Right forelimb (tissue), 1 donor: Measurements from ENCODE around the gene AMHR2.
"Not testable (repeated sequence)": the region's sequence is repeated elsewhere in the genome, so short reads cannot be mapped to it uniquely, and the experiment has no call there.

Source experiments
- DNase-seq: peaks from one replicate; pipeline ENCODE4 v3.0.0-alpha.2; 2018

The AMHR2 gene

DNA sequence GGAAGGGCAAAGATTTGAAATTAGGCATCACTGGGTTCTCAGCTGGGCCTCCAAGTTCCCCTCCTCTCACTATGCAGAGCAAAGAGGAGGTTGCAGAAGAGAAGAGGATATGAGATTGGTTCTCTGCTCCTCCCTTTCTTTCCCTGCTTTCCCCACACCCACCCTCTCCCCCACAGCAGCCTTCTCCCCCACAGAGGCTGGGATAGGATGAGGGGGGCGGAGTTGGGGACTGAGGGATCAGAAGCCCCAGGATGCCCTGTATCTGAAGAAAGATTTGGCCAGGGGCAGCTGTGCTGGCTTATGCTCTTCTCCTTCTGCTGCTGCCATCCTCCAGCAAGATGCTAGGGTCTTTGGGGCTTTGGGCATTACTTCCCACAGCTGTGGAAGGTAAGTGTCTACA is at the start of gene AMHR2:
TSS of gene AMHR2 (plus strand) at position 259 of the 400 bp plus-strand sequence. CDS start at position 339, 80 bp downstream.
- no peak for DNase-seq

DNA sequence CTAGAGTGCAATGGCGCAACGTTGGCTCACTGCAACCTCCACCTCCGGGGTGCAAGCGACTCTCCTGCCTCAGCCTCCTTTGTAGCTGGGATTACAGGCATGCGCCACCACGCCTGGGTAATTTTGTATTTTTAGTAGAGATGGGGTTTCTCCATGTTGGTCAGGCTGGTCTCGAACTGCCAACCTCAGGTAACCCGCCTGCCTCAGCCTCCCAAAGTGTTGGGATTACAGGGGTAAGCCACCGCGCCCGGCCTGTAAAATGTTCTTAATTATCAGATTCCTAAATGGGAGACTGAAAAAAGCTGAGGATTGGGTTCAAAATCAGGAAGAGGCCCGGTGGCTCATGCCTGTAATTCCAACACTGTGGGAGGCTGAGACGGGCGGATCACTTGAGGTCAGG is 49.4 kb upstream of the AMHR2 start:
- not testable (repeated sequence) for DNase-seq

GRCh38 chr12:53376747-53377146 is 46.9 kb upstream of the AMHR2 start:
- no peak for DNase-seq

GRCh38 chr12:53378222-53378621 is 45.4 kb upstream of the AMHR2 start:
- DNase-seq: no peak

- DNase-seq: no peak
Observed at GRCh38 chr12:53378724-53379388, 44.8 kb upstream of the AMHR2 start.

GRCh38 chr12:53379389-53380103 is 44.1 kb upstream of the AMHR2 start:
- DNase-seq: peak; percentile 97

DNA sequence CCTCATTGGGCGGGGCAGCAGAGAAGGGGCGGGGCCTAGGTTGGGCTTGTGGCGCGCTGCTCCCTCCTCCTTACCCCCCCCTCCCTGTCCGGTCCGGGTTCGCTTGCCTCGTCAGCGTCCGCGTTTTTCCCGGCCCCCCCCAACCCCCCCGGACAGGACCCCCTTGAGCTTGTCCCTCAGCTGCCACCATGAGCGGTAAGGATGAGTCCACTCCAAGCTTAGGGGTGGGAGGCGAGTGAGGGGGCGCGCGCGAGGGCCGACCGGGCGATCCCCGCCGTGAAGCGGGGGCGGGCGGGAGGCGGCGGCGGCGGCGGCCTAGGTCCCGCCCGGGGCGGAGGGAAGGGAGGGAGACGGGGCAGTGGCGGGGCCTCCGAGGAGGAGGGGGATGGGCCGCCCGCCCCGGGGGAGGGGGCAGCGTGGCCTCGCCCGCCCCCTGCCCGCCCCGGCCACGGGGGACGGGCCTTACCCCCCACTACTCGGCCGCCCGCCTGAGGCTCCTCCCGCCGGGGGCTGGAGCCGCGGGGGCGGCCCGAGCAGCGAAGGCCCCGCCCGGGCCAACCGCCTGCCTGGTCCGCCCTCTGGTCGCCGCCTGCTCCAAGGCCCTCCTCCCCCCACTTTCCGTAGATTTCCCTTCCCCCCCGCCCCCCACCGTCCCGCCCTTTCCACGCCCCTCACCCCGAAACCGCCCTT is 43.4 kb upstream of the AMHR2 start, which contains the start of gene SP1:
TSS of gene SP1 (plus strand) at position 73 of the 690 bp plus-strand sequence. CDS start at position 189, 116 bp downstream.
- DNase-seq: peak; percentile 100

DNA sequence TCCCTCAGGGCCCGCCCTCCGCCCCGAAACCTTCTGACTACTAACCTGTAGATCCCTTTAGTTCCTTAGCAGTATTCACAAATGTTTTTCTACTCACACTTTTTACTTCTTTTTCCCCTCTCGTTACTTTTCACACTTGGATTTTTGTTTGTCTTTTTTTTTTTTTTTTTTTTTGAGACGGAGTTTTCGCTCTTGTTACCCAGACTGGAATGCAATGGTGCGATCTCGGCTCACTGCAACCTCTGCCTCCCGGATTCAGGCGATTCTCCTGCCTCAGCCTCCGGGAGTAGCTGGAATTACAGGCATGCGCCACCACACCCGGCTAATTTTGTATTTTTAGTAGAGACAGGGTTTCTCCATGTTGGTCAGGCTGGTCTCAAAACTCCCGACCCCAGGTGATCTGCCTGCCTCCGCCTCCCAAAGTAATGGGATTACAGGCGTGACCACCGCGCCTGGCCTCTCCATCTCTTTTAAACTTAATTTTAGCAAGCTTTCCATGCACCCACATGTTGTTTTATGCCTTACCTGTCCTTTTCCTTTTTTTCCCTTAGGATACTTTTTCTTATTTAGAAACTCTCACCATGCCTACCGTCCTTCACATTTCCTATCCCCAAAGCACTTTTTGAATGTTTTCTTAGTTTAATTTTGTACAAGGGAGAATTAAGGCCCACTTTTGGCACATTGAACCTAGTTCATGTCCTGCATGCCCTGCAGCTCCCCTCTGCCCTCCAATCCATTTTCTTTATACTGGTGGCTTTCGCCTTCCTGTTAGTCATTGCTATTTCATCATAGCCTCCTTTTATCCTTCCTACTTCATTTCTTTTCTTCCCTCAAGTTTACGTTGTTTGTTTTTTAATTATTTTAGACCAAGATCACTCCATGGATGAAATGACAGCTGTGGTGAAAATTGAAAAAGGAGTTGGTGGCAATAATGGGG is 42.6 kb upstream of the AMHR2 start:
- no peak for DNase-seq

- peak; percentile 47 for DNase-seq
Observed at GRCh38 chr12:53381731-53382630, 41.7 kb upstream of the AMHR2 start.

DNA sequence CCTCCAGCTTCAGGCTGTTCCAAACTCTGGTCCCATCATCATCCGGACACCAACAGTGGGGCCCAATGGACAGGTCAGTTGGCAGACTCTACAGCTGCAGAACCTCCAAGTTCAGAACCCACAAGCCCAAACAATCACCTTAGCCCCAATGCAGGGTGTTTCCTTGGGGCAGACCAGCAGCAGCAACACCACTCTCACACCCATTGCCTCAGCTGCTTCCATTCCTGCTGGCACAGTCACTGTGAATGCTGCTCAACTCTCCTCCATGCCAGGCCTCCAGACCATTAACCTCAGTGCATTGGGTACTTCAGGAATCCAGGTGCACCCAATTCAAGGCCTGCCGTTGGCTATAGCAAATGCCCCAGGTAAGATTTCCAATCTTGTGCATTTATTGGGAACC is 40.4 kb upstream of the AMHR2 start:
- DNase-seq: no peak

GRCh38 chr12:53386381-53386780 is 37.3 kb upstream of the AMHR2 start:
- not testable (repeated sequence) for DNase-seq

DNA sequence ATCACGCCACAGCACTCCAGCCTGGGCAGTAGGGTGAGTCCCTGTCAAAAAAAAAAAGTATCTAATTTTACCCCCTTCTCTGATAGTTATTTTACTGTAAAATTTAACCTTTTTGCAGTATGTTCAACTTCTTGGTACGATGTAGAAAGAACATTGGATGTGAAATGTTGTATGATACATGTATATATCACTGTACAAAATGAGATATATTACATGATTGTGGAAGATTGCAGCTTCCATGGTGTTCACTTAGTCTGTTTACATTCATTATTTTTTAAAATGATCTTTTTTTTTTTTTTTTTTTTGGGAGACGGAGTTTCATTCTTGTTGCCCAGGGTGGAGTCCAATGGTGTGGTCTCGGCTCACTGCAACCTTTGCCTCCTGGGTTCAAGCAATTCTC is 34.7 kb upstream of the AMHR2 start:
- DNase-seq: no peak

DNA sequence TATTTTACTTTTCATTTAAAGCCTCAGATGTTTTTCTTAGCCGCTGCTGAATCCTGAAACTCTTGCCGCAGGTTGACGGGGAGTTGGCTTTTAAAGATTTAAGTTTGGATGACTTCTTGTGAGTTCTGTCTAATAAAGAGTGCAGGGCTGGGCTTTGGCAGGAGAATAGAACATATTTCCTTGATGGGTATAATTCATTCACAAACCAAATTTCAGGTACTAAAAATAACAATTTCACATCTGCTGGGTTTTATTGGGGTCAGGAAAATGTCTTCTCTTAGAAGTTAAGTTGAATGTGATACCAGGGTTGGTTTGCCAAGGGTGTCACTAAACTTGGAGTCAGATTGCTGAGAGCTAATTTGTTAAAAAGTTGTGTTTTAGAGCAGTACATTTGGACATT is 34.0 kb upstream of the AMHR2 start:
- DNase-seq: no peak

- DNase-seq: no peak
Observed at GRCh38 chr12:53391724-53392123, 31.9 kb upstream of the AMHR2 start.

- no peak for DNase-seq
Observed at GRCh38 chr12:53399896-53400295, 23.8 kb upstream of the AMHR2 start.

GRCh38 chr12:53402351-53402750 is 21.3 kb upstream of the AMHR2 start:
- not testable (repeated sequence) for DNase-seq

DNA sequence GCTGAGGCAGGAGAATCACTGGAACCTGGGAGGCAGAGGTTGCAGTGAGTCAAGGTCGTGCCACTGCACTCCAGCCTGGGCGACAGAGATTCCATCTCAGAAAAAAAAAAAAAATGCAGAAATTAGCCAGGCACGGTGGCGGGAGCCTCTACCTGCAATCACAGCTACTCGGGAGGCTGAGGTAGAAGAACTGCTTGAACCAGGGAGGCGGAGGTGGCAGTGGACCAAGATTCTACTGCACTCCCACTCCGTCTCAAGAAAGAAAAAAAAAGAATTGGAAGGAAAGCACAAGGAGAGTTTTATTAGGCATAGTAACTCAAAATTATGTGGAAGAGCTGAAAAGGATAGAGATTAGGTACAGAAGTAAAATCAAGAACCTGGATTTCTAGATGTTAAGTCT is 20.8 kb upstream of the AMHR2 start:
- no peak for DNase-seq

- DNase-seq: no peak
Observed at GRCh38 chr12:53410951-53411350, 12.7 kb upstream of the AMHR2 start.

GRCh38 chr12:53413485-53414204 is 10.0 kb upstream of the AMHR2 start:
- DNase-seq: no peak

- DNase-seq: no peak
Observed at GRCh38 chr12:53414756-53415417, 8.8 kb upstream of the AMHR2 start.
